ENCODE data around the gene TBP.
"Not testable (repeated sequence)": the region's sequence is repeated elsewhere in the genome, so short reads cannot be mapped to it uniquely, and the experiment has no call there.

TBP gene

GRCh38 chr6:170554013-170554795, at the start of gene TBP:
TSS of gene TBP (plus strand) at chr6:170554369. CDS start at chr6:170557030, 2,661 bp downstream.
- DNase-seq, result peak; percentile 98

GRCh38 chr6:170504479-170504878, 49.7 kb upstream of the TBP start:
- no peak for DNase-seq

- DNase-seq, result no peak
These were observed 48.9 kb upstream of the TBP start for GRCh38 chr6:170505306-170505705.

GRCh38 chr6:170506446-170506845, 47.7 kb upstream of the TBP start:
- DNase-seq, result no peak

- DNase-seq, result not testable (repeated sequence)
These were observed 46.4 kb upstream of the TBP start for GRCh38 chr6:170507728-170508127.

- DNase-seq, result not testable (repeated sequence)
These were observed 45.9 kb upstream of the TBP start for GRCh38 chr6:170508275-170508674.

GRCh38 chr6:170508892-170509722, 45.1 kb upstream of the TBP start:
- not testable (repeated sequence) for DNase-seq

GRCh38 chr6:170509723-170510018, 44.5 kb upstream of the TBP start:
- no peak for DNase-seq

GRCh38 chr6:170510631-170511030, 43.5 kb upstream of the TBP start:
- no peak for DNase-seq

GRCh38 chr6:170512249-170512648, 41.9 kb upstream of the TBP start:
- DNase-seq, result no peak

GRCh38 chr6:170514908-170515307, 39.3 kb upstream of the TBP start:
- DNase-seq, result no peak

- DNase-seq, result peak; percentile 59
These were observed 37.2 kb upstream of the TBP start for GRCh38 chr6:170516783-170517616.

- DNase-seq, result peak; percentile 12
These were observed 31.5 kb upstream of the TBP start for GRCh38 chr6:170522565-170523183.

GRCh38 chr6:170523256-170524171, 30.7 kb upstream of the TBP start:
- peak; percentile 55 for DNase-seq

GRCh38 chr6:170524172-170524502, 30.0 kb upstream of the TBP start:
- no peak for DNase-seq

GRCh38 chr6:170525795-170526194, 28.4 kb upstream of the TBP start:
- no peak for DNase-seq

GRCh38 chr6:170527995-170528394, 26.2 kb upstream of the TBP start:
- DNase-seq, result not testable (repeated sequence)

- DNase-seq, result peak; percentile 74
These were observed 24.2 kb upstream of the TBP start for GRCh38 chr6:170529839-170530469.

- DNase-seq, result no peak
These were observed 21.2 kb upstream of the TBP start for GRCh38 chr6:170532867-170533488.

- no peak for DNase-seq
These were observed 20.4 kb upstream of the TBP start for GRCh38 chr6:170533792-170534191.

- DNase-seq, result no peak
These were observed 19.2 kb upstream of the TBP start for GRCh38 chr6:170535004-170535403.

Data from activated CD4-positive, alpha-beta T cell treated with anti-CD3 and anti-CD28 coated beads, Interleukin-2, Interleukin-6, amounts not matched to agents 100 ng/mL and 50 ng/mL, durations not matched to agents 16 hours and 8 hours (primary cell).